Fibroblast of upper back skin (primary cell): ENCODE measurements around the gene GARRE1.
A peak's percentile ranks its signal among the peaks of the same experiment; 100 is the strongest.
"Not testable (repeated sequence)": the region's sequence is repeated elsewhere in the genome, so short reads cannot be mapped to it uniquely, and the experiment has no call there.

Source experiments
- DNase-seq: peaks from one replicate; pipeline ENCODE4 v3.0.0-alpha.2; 2013

The GARRE1 gene, protein sequence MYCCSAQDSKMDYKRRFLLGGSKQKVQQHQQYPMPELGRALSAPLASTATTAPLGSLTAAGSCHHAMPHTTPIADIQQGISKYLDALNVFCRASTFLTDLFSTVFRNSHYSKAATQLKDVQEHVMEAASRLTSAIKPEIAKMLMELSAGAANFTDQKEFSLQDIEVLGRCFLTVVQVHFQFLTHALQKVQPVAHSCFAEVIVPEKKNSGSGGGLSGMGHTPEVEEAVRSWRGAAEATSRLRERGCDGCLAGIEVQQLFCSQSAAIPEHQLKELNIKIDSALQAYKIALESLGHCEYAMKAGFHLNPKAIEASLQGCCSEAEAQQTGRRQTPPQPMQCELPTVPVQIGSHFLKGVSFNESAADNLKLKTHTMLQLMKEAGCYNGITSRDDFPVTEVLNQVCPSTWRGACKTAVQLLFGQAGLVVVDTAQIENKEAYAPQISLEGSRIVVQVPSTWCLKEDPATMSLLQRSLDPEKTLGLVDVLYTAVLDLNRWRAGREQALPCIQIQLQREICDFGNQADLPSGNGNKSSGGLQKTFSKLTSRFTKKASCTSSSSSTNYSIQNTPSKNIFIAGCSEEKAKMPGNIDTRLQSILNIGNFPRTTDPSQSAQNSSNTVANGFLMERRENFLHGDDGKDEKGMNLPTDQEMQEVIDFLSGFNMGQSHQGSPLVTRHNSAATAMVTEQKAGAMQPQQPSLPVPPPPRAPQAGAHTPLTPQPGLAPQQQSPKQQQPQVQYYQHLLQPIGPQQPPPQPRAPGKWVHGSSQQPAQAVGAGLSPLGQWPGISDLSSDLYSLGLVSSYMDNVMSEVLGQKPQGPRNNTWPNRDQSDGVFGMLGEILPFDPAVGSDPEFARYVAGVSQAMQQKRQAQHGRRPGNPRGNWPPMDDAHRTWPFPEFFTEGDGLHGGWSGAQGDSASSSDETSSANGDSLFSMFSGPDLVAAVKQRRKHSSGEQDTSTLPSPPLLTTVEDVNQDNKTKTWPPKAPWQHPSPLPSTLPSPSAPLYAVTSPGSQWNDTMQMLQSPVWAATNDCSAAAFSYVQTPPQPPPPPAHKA (N-terminal part only)

DNA sequence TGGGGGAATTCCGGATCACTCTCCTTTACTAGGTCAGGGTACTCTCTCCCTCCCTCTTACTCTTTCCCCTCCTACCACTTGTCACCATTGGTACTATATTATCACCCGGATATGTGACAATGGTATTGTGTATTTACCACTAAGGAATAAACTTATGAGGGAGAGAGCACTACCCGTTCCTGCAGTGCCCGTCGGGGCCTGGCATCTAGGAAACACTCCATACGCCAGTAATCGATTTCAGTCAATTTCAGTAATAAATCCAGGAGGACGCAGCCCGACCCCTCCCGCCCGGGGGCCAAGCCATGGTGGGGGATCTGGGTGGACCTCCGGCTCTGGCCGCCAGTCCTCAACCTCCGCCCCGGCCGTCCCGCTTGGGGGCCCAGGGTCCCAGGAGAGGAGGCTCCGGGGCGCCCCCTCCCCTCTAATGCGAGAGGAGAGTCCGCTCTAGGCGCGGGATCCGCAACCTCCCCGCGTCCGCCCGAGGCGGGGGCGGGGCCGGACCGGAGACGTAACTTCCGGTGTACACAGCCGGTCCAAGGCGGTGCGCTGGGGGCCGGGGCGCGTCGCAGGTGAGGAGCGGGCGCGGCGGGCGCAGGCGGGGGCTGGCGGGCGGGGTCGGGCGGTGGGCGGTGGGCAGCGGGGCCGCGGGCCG, at the start of gene GARRE1:
Gene GARRE1, plus strand, starts transcription at position 509 of the 652 bp plus-strand sequence. CDS start 45,920 bp downstream, outside the sequence.
- peak; percentile 58 for DNase-seq

DNA sequence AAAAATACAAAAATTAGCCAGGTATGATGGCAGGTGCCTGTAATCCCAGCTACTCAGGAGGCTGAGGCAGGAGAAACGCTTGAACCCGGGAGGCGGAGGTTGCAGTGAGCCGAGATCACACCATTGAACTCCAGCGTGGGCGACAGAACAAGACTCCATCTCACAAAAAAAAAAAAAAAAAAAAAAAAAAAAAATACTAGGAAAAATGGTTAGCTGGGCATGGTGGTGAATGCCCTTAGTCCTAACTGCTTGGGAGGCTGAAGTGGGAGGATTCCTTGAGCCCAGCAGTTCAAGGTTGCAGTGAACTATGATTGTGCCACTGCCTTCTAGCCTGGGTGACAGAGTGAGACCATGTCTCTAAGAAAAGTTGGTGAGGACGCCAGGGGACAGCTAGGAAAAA, 49.0 kb upstream of the GARRE1 start:
- DNase-seq: not testable (repeated sequence)

DNA sequence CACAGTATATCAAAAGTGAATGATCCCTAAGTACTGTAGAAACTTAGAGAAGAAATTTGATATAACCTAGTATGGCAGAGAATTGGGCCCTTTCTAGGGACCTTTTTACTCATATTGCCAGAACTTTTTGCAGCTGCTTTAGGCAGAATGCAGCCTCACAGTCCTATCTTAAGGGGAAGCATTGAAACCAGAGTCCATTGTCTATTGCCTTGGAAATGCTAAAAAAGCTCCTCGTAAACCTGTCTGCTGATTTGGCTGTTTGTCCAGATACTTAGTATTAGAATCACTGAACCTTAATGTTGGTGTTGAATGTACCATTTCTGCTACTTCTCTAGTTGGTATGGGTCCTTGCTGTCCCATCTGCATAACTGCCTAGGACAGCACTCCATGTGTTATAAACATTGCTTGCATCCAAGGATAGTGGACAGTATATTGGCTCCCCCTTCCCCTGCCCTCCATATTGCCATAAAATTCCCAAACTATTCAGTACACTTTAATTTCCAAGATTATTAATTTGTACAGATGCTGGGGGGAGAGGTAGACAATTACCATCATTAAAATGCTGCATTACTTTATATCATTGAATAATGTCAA, 46.0 kb upstream of the GARRE1 start:
- DNase-seq: no peak

DNA sequence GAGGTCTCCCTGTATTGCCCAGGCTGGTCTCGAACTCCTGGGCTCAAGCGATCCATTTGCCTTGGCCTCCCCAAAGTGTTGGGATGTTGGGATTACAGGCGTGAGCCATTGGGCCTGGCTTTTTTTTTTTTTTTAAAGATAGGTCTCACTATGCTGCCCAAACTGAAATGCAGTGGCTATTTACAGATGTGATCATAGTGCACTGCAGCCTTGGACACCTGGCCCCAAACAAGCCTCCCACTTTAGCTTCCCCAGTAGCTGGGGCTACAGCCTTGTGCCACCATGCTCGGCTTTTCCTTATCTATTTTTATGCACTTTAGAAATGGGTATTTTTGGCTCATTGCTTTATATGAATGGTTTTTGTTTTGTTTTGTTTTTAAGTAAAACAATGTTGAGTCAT, 44.6 kb upstream of the GARRE1 start:
- DNase-seq: no peak

DNA sequence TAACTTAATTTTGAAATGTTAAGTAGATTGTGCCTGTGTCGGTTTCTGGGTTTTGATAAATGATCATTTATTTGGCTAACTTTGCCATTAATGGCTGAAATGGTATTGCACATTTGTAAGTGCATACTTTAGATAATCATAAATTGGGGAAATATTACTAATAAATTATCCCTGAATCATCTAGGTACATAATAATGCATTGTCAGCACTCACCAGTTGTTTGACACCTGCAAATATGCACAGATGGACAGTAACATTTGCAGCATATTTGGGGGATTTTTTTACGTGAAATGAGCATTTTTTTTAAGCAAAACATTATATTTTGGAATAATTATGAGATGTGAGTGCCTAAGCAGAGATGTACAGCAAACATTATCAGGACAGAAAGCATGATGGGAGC, 41.1 kb upstream of the GARRE1 start:
- no peak for DNase-seq

DNA sequence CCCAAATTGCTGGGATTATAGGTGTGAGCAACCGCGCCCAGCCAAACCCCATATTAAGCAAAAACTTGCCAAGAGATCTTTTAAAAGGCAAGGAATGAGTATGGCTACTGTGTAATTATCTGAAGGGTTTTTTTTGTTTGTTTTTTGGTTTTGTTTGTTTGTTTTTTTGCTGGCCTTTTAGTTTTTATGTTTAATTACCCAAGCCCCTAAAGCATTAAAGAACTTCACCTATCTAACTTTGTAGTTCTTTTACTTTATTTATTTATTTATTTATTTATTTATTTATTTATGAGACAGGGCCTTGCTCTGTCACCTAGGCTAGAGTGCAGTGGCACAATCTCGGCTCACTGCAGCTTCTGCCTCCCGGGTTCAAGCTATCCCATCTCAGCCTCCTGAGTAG, 40.3 kb upstream of the GARRE1 start:
- no peak for DNase-seq

DNA sequence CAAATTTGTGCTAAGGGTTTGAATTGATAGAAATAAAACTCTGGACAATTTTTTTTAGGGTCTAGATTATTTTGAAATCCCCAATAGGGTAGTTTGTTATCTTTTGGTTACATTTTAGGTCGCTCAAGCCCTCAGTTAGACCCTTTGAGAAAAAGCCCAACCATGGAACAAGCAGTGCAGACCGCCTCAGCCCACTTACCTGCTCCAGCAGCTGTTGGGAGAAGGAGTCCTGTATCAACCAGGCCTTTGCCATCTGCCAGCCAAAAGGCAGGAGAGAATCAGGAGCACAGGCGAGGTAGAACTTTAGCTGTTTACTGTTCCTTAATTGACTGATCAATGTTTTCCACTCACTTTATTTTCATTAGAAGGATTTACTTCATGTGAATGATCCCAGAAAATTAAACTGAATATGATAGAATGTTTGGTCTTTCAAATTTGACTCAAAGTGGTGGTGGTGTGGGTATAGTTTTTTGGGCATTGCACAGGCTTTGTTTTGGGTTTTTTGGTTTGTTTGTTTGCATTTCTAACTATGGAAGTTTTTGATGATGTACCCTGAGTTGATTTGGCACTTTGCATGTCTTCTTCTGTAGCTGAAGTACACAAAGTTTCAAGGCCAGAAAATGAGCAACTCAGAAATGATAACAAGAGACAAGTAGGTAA, 39.2 kb upstream of the GARRE1 start:
- DNase-seq: no peak

DNA sequence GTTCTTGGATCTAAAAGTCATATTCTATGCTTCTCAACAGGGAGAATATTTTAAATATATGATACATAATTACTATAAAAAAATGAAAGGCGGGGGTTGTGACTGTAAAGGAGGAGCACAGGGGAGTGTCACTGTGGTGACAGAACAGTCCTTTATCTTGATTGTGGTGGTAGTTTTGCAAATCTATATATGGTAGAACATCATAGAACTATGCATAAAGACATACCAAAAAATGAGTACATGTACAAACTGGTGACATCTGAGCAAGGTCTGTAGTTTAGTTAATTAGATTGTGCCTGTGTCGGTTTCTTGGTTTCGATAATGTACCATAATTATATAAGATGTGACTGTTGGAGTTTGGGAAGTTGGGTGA, 38.7 kb upstream of the GARRE1 start:
- DNase-seq: no peak

DNA sequence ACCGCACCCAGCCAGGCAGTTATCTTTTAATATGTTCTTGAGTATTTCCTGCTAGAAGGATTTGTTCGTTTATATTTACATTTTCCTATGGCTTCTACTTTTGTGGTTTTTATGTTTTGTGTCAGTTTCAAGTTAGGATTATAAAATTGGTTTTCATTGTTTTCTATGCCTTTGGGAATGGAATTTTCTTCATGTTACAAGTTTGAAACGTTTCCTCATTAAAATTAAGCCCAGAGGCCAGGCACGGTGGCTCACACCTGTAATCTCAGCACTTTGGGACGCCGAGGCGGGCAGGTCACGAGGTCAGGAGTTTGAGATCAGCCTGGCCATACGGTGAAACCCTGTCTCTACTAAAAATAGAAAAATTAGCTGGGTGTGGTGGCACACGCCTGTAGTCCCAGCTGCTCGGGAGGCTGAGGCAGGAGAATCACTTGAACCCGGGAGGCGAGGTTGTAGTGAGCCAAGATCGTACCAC, 37.6 kb upstream of the GARRE1 start:
- not testable (repeated sequence) for DNase-seq

DNA sequence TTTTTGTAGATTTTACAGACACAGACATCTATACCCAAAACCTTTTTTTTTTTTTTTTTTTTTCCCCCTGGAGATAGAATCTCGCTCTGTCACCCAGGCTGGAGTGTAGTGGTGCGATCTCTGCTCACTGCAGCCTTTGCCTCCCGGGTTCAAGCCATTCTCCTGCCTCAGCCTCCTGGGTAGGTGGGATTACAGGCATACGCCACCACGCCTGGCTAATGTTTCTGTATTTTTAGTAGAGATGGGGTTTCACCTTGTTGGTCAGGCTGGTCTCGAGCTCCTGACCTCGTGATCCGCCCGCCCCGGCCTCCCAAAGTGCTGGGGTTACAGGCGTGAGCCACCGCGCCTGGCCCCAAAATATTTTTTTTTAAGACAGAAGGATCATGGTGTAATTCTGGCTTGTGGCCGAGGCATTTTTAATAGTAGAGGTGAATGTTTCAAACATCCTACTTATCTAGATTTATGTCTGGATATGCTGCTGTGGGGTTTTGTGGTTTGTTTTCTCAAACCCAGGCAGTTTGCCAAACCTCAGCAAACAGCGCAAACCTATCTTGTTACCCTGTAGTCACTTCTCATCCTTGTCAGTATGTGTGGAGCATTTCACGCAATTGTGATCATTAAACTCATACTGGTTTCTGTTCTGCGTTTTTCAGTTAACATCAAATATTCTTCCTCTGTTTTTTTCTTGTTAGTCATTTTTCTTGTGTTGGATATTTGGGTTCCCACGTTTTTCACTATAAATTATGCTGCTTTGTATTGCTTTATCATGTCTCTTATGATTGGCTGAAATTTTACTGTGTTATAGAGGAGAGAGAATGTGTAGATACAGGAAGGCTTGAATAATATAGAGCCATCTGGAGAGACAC, 36.2 kb upstream of the GARRE1 start:
- DNase-seq: peak; percentile 99

DNA sequence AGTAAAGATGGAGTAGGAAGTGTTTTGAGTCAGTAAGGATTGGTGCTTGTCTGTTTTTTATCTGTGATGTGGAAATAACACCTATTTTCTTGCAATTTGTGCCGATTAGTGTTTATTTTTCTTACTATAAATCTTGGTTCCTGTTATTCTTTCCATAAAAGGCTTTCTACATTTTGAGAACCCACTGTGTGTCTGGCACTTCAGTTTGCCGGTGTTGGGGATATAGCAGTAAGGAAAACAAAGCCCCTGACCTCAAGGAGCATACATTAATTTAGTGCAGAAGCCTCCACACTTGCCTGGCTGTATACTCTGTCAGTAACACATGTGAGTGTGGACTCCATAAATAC, 35.6 kb upstream of the GARRE1 start:
- DNase-seq: no peak

DNA sequence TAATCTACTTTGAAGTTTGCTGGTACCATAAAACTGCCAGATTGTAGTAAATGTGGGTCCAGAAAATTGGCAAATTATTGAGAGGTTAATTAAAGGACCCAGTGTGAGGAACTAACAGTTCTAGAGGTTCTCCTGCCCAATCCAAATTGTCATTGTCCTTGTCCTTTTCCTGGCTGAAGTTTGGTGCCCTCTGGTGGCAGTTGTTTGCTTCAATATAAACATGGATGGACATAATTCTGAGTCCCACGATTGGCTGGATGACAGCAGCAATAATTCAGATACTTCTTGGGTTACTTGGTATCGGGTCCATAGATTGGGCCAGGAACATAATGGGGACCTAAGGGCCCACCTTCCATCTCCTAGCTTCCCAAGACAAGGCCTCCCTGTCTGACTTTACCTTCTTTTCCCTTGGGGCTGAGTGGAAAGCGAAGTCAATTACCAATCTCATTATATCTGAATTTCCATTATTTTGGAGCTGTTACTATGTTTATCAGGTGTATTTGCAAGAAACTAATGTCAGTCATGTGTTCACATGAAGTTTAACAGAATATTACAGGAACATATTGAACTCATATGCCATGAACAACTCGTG, 33.8 kb upstream of the GARRE1 start:
- DNase-seq: peak; percentile 61

DNA sequence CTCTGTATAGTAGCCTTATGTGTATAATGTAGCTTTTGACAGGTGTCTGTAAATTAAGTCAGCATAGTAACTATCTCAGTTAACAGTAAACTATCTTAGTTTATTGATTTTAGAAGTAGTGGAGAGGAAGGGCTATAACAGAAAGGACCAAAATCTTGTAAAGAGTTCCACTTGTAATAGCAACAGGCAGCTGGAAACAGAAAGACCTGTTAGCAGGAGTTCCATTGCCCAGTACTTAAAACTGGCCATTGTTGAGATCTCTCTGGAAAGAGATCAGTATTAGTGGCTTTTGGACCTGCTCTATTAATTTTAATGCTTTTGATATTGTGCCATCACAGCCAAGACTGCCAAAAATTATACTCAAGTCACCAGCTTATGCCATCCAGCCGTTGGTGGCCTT, 32.0 kb upstream of the GARRE1 start:
- DNase-seq: no peak

DNA sequence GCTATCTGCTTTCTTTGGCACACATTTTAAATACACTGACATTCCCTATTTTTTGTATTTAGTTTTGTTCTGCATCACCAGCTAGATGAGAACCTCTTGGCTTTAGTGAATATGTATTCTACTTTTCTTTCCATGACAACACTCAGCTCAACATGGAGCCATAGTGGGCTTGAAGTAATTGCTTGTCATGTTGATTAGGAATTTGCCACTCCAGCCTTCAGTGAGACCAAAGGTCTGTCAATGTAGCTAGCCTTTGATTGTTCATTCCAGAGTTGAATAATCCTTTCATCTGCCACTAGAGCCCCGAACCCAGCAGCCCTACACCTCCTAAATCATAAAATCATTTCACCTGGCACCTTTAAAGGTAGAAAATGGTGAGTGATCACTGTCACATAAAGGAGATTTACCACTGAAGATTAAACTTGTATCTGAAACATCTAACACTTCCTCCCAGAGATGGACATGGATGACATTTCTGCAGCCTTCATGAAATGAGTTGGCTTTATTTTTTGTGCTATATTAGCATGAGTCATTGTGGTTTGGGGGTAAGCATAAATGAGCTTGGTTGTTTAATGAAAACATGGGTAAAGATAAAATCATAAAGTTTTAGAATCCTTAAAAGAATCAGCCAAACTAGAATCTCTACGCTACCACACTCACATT, 29.2 kb upstream of the GARRE1 start:
- DNase-seq: peak; percentile 51

DNA sequence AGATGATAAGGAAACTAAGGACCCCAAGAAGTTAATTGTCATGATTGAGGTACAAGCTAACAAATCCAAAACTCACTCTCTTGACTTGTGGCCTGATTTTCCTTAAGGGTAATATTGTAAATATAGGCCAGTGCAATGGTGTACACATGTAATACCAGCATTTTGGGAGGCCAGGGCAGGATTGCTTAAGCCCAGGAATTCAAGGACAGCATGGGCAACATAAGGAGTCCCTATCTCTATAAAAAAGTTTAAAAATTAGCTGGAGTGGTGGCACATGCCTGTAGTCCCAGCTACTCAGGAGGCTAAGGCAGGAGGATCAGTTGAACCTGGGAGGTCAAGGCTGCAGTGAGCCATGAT, 28.7 kb upstream of the GARRE1 start:
- DNase-seq: no peak

DNA sequence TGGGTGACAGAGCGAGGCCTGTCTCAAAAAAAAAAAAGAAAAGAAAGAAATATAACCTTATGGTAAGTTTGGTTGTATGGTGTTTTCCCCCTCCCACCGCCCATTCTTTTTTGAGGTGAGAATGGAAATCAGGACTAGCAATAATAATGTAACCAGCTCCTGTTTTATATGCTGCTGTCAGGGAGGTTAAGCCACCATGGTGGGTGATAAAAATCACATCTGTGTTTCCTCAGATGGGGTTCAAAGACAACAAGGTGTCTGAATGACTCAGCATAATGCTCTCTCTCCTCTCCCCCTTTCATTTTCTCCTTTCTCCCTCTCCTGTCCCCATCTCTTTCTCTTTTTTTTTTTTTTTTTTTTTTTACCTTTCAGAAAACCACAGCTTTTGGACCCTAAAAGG, 28.3 kb upstream of the GARRE1 start:
- DNase-seq: no peak

DNA sequence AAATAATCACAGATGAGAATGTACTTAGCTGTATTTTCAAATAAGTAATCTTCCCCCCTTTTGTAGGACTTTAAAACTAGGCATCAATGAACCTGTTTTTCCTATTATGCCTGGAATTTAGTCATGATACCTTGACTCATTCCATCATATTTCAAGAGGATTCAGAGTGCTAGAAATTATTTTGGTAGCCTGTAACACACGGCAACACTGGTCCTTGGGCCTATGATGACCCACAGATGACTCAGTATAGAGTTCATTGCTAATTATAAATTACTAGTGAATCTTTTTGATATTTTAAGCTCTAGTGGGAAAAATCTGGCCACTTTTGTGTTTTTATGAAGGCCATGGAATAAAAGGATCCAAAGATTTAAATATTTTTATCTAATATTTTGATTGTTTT, 26.0 kb upstream of the GARRE1 start:
- no peak for DNase-seq

DNA sequence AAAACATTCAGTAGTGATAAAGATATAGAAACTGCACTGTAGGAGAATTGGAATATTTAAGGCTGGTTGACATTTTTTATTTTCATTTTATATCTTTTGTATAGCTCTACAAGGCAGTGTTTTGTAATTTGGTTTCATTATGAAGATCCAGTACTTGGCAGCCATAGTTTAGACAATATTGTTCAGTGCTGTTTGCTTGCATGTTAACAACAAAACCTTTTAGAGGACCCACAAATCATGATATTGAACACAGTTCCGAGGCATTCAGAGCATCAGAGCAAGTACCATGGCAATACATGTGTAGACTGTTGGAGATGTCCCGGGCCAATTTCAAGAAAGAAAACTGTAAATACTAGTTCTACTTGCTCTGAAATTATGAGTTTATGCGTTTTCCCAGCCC, 25.6 kb upstream of the GARRE1 start:
- no peak for DNase-seq

DNA sequence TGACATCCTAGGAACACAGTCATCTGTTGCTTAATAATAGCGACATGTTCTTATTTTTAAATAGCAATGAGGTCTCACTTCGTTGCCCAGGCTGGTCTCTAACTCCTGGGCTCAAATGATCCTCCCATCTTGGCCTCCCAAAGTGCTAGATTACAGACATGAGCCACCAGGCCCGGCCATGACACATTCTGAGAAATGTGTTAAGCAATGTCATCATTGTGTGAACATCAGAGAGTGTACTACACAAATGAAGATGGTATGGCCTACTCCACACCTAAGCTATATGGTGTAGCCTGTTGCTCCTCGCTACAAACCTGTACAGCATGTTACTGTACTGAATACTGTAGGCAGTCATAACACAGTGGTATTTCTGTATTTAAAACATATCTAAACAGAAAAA, 24.6 kb upstream of the GARRE1 start:
- DNase-seq: no peak

DNA sequence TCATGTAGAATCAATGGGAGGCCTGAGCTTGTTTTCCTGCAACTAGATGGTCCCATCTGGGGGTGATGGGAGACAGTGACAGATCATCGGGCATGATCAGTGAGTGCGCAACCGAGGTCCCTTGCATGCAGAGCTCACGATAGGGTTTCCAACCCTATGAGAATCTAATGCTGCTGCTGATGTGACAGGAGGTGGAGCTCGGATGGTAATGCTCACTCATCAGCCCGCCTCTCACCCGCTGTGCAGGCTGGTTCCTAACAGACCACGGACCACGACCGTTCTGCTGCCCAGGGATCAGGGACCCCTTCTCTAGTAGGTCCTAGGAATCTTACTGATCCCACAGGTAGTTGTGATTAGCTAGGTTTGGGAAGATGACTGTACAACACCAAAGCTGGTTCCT, 23.5 kb upstream of the GARRE1 start:
- DNase-seq: no peak
